HG03139 (cell line): ENCODE measurements around the gene RGS9BP.
"Not testable (repeated sequence)": the region's sequence is repeated elsewhere in the genome, so short reads cannot be mapped to it uniquely, and the experiment has no call there.

Source experiments
- ATAC-seq: cut with Tn5 transposase; IDR thresholded peaks from one replicate; pipeline ENCODE4 v1.9.1; 2021; ENCODE audit not compliant: unreplicated experiment

RGS9BP gene, protein sequence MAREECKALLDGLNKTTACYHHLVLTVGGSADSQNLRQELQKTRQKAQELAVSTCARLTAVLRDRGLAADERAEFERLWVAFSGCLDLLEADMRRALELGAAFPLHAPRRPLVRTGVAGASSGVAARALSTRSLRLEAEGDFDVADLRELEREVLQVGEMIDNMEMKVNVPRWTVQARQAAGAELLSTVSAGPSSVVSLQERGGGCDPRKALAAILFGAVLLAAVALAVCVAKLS

DNA sequence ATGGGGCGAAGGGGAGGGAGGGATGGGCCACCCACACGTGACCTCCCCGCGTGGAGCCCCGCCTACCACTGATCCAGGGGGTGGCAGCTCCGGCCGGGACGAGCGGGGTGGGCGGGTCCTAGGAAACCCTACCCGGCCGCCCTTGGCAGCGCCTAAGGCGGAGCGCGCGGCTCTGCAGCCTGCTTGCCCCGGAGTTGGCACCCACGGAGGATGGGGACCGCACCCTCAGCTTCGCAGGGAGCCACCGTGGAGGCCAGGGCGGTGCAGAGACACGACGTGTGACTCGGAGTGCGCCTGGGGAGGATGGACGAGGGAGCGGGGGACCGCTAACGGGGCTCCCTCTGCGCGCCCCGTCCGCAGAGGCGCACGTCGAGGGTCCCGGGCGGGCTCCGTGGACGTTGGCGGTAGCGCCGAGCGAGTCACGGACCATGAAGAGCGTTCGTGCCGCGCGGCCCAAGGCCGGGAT is at the start of gene RGS9BP:
Gene RGS9BP, plus strand, starts transcription at position 129 of the 466 bp plus-strand sequence. CDS start 416 bp downstream, outside the sequence.
- ATAC-seq = no peak

DNA sequence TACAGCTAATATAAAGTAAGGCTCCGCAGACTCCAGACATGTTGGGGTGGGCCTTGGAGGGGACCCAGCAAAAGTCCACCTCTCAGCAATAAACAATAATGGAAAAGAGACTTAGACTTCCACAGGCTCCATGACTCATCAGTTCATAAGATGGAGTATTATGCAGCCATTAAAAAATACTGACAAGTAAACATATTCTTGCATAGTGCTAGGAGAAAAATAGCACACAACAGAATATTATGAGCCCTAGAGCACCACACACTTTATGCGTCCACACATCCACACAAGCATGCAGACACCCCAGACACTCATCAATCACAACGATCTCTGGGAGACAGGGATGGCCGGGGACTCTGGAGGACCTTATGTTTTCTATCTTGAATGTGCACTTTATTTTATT is 48.7 kb upstream of the RGS9BP start:
- no peak for ATAC-seq

DNA sequence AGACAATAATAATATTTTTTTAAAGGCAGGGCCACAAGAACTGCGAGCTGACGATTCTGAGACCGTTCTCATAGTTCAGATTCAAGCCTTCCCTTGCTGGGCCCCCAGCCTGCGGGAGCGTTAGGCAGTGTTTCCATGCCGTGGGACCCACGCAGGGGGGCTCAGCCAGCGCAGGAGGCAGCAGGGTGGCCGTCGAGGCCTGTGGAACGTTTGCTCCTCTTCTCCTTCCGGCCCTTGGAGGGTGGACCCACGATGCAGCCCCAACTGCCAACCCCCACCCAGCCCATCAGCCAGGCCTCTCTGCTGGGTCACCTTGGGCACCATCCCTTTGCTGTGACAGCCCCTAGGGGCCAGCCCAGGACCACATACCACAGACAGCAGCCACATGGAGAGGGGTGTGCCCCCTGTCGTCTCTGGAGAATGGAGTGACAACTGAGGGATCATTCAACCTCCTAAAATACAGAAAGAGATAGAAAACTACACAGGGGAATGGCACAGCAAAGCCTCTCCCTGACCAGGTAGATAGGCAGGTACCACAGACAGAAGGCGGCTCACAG is 47.9 kb upstream of the RGS9BP start:
- ATAC-seq = no peak

DNA sequence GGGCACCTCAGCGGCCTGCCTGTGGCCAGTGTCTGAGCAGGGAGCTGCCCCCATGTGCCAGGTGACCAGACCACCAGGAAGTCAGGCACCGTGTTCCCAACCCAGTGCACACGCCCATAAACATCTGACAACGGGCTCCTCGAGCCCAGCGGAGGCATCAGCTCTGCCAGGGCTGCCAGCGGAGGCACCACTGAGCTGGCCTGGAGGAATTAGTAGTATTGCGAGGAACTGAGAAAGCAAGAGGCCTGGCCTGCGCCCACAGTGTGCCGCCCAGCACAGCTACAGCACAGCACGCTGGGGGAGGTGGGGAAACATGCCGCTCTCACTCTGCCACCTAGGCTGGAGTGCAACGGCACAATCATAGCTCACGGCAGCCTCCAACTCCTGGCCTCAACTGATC is 45.3 kb upstream of the RGS9BP start:
- no peak for ATAC-seq

DNA sequence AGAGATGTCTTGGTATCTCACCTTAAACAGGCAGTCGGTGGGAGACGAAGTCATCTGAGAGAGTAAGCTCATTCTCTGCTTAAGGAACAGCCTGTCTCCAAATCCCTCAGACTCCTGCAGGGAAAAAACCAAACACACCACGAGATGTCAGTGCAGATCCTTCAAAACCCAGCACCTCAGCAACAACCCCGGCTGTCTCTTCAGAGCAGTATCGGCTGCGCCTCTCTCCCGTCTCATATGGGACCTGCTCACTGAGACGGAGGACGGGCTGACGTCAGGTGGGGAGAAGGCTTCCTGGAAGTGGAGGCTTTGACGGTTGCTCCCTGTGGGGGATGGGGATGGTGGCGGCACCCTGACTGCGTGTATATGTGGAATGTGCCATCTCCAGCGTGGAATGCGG is 44.3 kb upstream of the RGS9BP start:
- no peak for ATAC-seq

DNA sequence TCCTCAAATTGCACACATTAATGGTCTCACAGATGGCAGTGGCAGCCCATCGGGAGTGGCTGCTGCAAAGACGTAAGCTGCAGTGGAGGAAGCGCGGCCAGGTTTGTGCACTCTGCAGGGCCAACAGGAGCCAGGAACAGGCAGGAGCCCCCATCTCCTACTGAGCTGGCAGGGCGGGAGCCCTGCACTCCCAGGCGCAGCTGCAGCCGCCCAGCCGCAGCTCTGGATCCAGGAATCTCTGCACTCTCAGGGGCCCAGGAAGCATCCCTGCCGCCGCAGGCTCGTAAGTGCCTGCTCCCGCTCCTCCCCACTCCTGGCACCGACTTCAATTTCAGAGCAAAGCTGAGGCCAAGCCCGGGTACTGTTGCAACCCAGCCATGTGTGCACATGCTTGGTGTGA is 38.2 kb upstream of the RGS9BP start:
- ATAC-seq = no peak

DNA sequence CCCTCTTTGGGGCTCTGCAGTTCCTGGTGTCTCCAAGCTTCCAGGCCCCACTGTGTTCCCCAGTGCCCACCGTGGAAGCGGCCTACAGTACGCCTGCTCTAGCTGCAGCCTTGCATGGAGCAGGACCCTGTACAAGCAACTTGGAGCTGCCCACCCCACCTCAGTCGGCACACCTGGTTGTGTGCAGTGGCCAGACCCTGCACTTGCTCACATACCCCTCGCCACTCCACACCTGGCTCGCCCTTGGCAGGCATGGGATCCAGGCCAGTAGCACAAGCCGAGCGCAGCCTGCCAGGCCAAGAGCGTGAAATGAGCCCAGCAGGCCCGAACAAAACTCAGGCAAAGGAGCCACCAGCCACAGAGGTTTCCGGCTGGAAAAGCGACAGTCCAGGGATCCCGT is 37.0 kb upstream of the RGS9BP start:
- no peak for ATAC-seq

DNA sequence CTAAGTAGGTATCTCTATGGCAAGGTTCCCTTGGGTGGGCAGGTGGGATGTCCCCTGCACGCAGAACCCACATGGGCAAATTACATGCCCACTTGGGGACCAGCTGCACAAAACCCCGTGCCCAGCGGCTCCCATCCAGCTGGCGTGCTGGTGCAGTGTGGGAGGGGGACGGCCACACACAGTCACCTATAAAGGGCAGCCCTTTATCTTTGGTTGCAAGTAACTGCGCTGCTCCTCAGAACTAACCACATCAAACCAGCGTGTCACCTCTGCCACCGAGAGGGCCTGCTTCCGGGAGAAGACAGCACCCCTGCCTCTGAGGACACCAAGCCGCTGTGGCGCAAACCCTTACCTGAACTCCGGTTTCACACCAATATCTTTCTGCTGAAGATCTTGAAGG is 32.9 kb upstream of the RGS9BP start:
- ATAC-seq = no peak

DNA sequence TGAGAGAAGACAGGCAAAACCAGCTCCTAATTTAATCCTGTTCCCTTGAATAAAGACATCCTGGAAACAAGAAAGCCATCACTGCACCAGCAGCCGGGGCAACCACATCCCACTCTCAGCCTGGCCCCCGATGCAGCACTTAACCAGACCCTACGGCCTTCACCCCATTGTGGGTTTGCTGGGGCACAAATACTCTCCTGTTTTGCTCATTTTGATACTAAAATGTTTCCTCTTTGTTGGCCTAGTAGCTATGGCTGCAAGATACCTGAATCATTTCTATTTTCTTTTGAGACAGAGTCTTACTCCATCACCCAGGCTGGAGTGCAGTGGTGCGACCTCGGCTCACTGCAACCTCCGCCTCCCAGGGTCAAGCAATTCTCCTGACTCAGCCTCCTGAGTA is 29.1 kb upstream of the RGS9BP start:
- no peak for ATAC-seq

DNA sequence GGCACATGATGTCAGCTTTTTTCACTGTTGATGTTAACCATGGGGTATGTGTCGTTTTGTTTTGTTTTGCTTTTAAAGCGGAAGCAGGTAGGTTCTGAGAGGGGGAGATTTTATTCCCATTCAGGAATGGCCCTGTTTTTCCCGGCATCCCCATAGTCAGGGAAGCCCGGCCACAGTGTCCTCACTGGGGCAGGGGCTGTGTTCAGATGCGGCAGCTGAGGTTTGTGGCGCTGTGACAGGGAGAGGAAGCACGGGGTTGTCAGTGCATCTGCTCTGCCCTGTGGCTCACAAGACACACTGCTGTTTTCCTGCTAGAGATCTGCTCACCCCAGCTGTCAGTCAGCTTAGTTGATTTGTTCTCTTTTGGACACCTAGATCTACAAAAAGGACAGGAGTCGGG is 28.3 kb upstream of the RGS9BP start:
- no peak for ATAC-seq

DNA sequence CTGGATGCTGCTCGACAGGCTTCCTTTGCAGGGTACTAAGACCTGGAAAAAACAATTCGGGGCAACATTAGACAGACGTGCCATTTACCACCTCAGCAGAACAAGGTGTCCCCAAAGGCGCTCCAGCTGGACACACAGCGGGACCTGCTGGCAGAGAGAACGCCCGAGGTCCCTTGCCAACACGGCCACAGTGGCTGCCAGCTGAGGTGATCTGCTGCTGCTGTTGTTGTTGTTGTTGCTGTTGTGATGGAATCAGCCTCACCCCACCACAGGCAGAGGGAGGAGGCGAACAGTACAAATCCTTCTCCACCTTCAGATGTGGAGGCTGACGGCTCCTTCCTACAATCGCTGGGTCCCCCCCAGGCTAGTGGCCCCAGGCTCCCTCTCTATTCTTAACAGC is 25.9 kb upstream of the RGS9BP start:
- ATAC-seq = no peak

DNA sequence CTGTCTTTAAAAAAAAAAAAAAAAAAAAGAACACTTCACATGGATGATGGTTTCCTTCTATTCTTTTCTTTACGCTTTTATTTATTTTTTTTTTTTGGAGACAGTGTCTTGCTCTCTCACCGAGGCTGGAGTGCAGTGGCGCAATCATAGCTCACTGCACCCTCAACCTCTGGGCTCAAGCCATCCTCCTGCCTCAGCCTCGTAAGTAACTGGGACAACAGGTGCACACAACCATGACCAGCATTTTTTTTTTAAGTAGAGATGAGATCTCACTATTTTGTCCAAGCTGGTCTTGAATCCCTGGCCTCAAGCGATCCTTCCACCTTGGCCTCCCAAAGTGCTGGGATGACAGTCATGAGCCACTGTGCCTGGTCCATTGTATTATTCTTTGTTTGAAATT is 25.0 kb upstream of the RGS9BP start:
- ATAC-seq = no peak

DNA sequence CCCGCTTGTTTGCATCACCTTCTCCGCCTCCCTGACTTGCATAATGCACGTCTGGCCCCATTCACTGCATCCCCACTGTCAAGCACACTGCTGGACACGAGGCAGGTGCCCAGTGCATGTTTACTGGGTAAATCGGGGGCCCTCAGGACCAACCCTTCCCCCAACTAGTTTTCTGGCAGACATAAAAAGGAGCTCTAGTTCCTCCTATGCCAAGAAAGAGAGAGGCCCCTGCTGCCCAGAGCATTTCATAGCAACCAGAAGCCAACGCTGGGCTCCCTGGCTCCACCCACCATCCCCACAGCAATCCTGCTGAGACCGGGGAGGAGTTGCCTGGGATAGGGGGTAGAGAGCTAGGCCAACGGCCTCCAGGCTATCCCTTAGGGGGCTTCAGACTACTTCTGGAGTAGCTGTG is 23.9 kb upstream of the RGS9BP start:
- ATAC-seq = no peak

DNA sequence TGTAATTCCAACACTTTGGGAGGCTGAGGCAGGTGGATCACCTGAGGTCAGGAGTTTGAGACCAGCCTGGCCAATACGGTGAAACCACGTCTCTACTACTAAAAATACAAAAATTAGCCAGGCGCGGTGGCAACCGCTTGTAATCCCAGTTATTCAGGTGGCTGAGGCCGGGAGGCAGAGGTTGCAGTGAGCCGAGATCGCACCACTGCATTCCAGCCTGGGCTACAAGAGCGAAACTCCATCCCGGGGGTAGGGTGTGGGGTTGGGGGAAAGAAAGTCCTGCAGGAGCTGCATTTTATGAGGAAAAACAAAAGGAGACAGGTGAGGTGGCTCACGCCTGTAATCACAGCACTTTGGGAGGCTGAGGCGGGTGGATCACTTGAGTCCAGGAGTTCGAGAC is 23.3 kb upstream of the RGS9BP start:
- not testable (repeated sequence) for ATAC-seq

DNA sequence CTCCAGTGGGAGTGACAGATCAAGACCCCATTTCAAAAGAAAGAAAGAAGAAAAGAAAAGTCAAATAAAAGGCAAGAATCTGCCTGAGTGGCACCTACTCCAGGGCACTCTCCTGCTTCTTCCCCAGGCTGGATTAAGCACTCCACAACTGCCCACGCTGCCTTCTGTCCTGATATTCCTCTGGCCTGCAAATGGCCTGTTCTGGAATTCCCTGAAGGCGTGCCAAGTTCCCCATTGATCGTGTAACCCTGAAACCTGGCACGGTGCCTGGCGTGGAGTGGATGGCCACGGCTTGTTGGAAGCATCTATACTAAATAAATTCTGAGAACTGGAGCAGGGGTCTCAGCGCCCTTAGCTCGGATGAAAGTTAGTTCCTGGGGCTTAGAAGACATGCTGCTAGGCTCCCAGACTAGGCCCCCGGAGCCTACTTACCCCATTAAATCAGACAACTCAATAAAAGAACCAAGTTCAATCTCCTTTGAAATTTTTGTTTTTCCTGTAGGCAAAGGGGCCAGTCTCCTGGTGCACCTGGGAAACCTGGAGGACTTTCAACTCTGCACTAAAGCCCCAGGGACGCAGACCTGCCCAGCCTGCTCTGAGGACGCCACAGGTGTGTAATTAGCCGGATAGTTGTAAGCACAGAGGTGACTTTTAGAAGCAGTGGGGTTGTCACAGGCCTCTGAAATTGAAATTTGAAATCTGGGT is 22.6 kb upstream of the RGS9BP start:
- no peak for ATAC-seq

DNA sequence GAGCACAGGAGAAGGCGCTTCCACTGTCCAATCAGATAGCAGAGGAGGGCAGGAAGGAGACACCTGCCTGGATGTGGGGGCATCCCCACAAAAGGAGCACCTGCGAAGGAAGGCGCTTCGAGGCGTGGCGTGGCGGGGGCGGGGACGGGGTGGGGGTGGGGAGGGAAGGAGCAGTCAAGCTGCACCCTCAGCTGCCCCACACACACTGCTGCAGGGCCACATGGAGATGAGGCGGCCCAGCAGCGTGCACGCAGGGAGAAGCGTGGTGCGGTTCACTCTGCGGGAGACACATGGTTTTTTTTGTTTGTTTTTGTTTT is 22.1 kb upstream of the RGS9BP start:
- no peak for ATAC-seq

DNA sequence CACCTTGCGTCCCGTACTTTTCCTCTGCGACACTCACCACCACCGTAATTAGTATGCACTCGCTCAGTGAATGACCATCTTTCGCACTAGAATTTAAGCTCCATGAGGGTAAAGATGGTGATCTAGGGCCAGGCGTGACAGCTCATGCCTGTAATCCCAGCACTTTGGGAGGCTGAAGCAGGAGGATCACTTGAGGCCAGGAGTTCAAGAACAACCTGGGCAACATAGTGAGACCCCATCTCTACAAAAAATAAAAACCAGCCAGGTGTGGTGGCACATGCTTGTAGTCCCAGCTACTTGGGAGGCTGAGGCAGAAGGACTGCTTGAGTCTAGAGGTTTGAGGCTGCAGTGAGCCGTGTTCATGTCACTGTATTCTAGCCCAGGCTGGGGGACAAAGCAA is 19.3 kb upstream of the RGS9BP start:
- ATAC-seq = not testable (repeated sequence)

DNA sequence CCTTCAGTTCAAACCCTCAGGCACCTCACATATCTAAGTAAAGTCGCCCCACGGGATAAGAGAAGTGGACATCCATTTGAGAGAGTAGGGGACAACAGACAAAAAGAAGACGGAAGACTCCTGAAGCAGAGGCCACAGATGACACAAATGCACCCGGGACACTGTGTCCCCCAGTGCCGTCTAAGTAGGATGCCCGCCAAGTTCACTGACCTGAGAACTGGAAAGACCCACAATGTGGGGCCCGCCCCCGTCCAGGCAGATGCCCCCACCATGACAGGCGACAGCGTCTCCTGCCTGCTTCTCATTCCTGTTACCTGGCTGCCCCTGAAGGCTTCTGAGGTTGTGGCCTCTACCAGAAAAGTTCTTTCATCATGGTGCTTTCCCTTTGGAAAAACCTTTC is 17.6 kb upstream of the RGS9BP start:
- ATAC-seq = no peak

DNA sequence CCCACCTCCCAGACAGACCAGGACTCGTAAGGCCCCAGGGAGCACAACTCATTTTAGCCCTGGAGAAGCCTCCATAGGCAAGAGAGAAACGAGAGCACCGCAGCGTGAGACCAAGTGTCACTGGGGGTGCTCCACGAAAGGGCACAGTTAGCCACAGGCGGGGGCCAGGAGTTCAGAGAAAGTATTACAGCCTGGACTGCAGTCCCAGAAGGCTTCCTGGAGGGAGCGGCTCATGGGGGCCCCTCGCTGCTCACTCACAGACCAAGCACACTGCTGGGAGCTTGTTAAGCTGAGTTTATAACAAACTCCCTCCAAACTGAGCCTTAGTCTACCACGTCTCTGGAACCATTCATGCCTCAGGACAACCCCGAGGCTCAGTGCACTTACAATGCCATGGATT is 17.1 kb upstream of the RGS9BP start:
- no peak for ATAC-seq

DNA sequence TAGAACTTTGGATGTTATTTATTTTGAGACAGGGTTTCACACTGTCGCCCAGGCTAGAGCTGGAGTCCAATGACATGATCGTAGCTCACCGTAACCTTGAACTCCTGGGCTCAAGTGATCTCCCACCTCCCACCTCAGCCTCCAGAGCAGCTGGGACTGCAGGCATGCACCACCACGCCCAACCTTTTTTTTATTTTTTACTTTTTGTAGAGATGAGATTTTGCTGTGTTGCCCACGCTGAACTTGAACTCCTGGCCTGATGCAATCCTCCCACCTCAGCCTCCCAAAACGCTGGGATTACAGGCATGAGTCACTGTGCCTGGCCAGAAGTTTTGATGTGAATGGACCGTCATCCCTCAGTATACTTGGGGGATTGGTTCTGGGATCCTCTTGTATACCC is 14.3 kb upstream of the RGS9BP start:
- no peak for ATAC-seq

DNA sequence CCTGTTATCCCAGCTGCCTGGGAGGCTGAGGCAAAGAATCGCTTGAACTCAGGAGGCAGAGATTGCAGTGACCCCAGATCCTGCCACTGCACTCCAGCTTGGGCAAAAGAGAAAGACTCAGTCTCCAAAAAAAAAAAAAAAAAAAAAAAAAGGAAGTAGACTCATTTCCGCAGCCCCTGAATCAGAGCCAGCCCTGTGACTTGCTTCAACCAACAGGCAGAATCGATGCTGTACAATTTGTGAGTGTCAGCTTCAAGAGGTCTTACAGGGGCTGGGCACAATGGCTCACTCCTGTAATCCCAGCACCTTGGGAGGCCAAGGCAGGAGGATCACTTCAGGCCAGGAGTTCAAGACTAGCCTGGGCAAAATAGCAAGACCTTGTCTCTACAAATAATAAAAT is 13.5 kb upstream of the RGS9BP start:
- no peak for ATAC-seq

DNA sequence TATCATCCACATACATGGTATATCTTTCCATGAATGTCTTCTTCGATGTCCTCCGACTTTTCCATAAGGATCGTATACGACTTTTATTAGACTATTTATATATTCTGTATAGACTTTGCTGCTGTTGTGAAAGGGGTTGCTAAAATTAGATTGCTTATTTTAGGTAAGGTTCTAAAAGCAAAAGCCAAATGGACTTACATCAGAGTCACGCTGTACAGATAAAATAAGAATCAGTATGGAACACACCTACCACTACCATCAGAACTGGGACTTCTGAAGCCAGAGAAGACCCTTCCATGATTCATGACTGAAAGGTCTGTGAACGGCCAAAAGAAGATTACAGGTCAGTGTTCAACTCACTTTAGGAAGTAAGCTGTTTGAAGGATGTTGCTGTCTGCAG is 9.6 kb upstream of the RGS9BP start:
- ATAC-seq = no peak

DNA sequence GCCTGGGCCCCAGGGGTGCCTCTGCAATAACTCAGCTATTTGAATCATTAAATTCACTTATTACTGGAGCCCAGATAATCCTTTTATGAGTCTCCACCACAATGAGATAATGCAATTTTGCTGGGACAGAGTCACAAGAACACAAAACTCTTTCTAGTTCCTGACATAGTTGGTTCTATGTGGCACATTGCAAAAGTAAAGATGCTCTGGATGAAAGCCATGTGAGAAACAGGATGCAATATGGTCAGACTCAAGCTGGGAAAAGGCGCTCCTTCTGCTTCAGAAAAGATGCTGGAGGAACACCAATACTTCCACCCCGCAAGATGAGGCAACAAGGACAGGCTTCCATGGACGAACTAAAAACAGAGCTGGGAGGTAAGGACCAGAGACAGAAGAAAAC is 6.3 kb upstream of the RGS9BP start:
- no peak for ATAC-seq
